HG03521 (cell line): Measurements from ENCODE around the gene ATP6V1A.

Experiments used
- ATAC-seq: cut with Tn5 transposase; IDR thresholded peaks from one replicate; pipeline ENCODE4 v1.9.1; 2021; ENCODE audit warnings: mild to moderate bottlenecking, moderate library complexity; ENCODE audit not compliant: unreplicated experiment

Gene ATP6V1A

GRCh38 chr3:113745756-113746547 lies 883 bp upstream of the ATP6V1A start, which contains the start of gene NAA50:
Gene NAA50 (minus strand): TSS chr3:113746249. CDS start chr3:113745949, 300 bp downstream.
- peak; percentile 65 for ATAC-seq

- ATAC-seq, result no peak
These were observed 630 bp downstream of the ATP6V1A start for GRCh38 chr3:113747283-113748046.

DNA sequence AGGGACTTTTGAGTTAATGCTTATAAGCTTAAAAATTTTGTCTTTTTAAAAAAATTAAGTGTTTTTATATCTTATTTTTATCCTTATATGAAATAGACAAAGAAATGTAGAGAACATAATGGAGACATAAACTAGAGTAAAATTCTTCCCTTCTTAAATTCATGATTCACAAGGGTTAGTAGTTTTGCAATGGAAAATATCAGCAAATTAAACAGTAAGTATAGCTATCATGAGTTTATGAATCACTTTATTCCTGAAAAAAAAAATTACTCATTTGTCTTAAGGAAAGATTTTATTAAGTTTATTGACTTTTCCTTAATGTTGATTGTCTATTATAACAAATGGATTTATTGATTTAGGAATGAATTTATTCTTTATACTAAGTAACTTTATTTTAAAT lies 4.3 kb downstream of the ATP6V1A start:
- ATAC-seq, result no peak

GRCh38 chr3:113753376-113753985 lies 6.6 kb downstream of the ATP6V1A start:
- no peak for ATAC-seq

GRCh38 chr3:113754494-113755159 lies 7.8 kb downstream of the ATP6V1A start:
- peak; percentile 58 for ATAC-seq

GRCh38 chr3:113758389-113759024 lies 11.7 kb downstream of the ATP6V1A start:
- no peak for ATAC-seq

GRCh38 chr3:113764698-113765097 lies 17.9 kb downstream of the ATP6V1A start:
- ATAC-seq, result no peak

- no peak for ATAC-seq
These were observed 22.7 kb downstream of the ATP6V1A start for GRCh38 chr3:113769551-113769950.

- no peak for ATAC-seq
These were observed 25.2 kb downstream of the ATP6V1A start for GRCh38 chr3:113771993-113772392.

DNA sequence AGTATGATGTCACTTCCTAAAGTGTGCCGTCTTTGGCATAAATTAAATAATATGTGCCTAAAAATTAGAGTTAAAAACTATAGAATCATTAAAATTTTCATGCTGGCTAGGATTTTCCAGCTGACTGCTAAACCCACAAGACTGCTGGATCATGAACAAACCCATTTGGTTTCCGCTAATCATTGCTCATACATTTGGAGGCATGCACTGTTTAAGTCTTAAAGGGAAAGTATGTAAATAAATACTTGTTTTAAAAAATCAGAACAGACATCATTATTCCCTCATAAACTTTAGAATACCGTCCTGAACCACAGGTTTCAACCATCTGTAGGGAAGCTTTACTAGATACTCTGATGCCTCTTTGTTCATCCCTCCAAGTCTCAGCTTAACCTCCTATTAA lies 26.5 kb downstream of the ATP6V1A start:
- no peak for ATAC-seq

- no peak for ATAC-seq
These were observed 28.7 kb downstream of the ATP6V1A start for GRCh38 chr3:113775516-113775915.

DNA sequence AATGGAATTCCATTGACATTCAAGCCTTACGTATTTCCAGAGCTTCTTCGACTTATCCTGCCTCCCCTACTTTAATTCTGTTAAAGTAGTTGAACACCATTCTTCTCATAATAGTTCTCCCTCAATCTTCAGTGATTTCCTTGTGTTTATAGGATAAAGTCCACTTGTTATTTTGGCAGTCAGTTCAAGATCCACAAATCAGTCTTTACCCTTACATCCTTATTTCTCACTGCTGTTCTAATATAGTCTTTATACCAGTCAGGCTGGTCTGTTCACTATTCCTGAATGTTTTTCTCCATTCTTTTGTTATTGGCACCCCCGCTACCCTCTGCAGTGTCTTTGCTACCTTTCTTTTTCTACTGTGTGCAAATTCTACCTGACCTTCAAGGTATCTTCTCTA lies 29.7 kb downstream of the ATP6V1A start:
- ATAC-seq, result no peak

DNA sequence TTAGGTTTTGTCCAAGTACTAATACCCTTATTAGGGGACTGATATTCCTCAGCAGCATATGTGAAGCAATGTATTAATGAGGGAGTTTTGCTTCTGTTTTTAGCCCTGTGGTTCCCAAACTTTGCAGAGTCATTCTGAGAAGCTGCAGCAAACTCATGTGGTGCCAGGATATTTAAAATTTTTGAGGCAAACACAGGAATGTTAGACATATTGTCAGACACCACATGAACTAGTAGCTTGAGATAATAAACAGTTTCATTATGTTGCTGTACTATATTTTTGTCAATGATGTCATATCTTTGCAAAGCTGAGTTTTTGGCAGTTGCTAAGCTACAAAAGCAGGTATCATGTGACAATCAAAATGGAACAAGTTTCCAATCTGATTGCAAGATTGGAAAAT lies 36.6 kb downstream of the ATP6V1A start:
- peak; percentile 61 for ATAC-seq

- ATAC-seq, result no peak
These were observed 37.1 kb downstream of the ATP6V1A start for GRCh38 chr3:113783980-113784379.

DNA sequence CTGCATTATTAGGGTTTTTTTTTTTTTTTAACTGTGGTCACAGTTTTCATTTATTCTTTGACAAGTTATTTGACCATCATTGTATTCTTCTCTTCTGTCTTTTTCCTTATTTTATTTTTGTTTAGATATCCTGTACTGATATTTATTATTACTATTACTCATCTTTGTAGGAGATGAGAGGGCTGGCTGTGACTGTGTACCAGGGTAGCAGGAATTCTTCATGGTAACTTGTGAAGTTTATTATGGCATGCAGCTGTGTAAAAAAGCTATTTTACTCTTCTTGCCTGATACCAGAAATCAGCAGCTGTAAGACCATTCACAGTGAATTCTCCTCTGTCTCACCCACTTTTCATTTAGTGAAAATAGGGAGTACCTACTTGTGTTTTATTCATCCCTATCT lies 44.5 kb downstream of the ATP6V1A start:
- ATAC-seq, result no peak

- ATAC-seq, result no peak
These were observed 47.7 kb downstream of the ATP6V1A start for GRCh38 chr3:113794526-113794925.

DNA sequence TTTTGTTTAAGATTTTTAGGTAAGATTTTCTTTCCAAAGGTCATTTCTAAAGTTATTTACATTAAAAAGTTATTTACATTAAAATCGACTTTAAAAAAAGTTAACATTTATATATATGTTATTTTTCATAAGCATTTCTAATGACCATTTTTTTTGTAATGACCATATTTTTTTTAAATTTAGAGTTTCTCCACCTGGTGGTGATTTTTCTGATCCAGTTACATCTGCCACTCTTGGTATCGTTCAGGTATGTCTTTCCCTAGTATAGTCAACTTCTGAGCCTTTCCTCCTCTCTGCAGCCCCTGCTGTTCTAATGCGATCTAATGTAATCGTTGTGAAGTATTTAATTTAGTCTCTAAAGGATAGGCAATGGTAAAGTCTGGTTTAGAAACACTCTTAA lies 48.9 kb downstream of the ATP6V1A start:
- ATAC-seq, result no peak

GRCh38 chr3:113802795-113803455 lies 56.1 kb downstream of the ATP6V1A start:
- no peak for ATAC-seq

DNA sequence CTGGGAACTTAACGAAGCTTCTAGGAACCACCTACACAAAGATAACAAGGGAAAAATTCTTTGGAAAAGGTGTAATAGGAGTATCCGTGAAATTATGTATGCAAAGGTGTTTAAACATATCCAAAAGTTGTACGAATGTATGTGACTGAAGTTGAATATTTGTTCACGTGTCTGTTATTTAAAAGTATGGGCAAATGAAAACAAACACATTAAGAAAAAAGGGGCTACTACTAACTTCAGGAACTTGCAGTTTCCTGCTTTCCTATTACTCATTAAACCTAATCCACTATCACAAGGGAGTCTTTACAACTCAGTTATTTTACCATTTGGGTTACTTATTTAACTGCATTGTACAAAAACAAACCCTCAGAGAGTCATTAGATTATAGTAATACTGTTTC lies 57.8 kb downstream of the ATP6V1A start:
- ATAC-seq, result no peak

DNA sequence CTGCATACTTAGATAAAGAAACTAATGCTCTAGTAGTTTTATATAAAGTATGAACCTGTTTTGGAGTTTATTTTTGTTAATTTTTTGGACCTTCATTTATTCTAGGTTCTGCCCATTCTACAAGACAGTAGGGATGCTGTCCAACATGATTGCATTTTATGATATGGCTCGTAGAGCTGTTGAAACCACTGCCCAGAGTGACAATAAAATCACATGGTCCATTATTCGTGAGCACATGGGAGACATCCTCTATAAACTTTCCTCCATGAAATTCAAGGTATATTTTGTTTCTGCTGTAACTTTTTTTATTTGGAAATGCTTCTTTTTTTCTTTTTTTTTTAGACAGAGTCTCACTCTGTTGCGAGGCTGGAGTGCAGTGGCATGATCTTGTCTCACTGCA lies 58.4 kb downstream of the ATP6V1A start:
- no peak for ATAC-seq
